GM21576 (cell line): ENCODE results near the gene SWAP70.
A peak's percentile ranks its signal among the peaks of the same experiment; 100 is the strongest.

ENCODE experiments used
- ATAC-seq: cut with Tn5 transposase; IDR thresholded peaks from one replicate; pipeline ENCODE4 v1.9.1; 2021; ENCODE audit warnings: mild to moderate bottlenecking, moderate library complexity; ENCODE audit not compliant: unreplicated experiment

SWAP70 gene

GRCh38 chr11:9651481-9651880 lies 12.4 kb upstream of the SWAP70 start:
- no peak for ATAC-seq

DNA sequence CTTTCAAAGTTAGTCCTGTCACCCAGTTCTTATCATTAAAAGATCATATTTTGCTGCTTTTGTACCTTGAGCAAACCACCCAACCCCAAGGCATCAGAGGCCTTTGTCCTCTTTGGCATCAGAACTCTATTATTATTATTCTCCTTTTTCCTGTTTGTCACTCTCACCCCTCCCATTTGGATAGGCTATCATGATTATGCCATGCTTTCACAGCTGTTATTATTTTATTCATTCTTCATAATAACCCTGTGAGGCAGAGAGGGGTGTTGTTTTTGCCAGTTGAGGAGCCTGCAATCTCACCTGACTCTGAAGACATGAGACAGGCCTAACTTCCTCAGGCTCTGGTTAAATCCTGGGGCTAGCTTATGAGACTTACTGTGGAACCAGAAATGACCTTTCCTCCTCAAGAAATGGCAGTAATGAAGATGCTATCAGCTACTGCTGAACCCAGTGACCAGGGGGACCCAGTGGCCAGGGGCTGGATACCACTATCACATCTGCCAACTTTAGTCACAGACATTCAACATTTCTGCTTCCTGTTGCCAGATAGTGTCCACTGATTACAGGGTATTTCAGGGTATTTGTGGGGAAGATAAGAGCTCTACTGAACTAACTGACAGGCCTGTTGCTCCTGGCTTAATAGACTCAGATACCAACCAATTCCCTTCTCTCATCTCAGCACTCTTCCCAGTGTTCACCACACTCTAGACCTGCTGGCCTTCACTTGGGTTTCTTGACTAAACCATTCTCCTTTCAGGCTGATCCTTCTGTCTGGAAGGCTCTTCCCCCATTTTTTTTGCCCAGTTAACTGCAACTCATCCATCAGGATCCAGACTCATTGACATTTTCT lies 11.8 kb upstream of the SWAP70 start:
- ATAC-seq: no peak

GRCh38 chr11:9653871-9654270 lies 10.0 kb upstream of the SWAP70 start:
- no peak for ATAC-seq

DNA sequence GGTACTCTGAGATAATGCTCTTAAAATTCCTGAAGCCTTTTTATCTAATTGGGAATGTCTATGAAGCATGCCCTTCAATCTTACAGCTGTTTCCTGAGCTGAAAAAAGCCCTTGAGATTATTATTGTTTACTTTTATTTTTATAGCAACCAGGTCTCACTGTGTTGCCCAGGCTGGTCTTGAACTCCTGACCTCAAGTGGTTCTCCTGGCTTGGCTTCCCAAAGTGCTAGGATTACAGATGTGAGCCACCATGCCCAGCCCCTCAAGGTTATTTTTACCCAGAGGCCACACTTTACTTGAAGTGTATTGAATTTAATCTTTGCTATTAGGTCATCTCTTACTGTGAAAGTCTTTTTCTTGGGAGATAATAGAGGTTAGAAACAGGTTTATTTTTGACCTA lies 7.0 kb upstream of the SWAP70 start:
- no peak for ATAC-seq

DNA sequence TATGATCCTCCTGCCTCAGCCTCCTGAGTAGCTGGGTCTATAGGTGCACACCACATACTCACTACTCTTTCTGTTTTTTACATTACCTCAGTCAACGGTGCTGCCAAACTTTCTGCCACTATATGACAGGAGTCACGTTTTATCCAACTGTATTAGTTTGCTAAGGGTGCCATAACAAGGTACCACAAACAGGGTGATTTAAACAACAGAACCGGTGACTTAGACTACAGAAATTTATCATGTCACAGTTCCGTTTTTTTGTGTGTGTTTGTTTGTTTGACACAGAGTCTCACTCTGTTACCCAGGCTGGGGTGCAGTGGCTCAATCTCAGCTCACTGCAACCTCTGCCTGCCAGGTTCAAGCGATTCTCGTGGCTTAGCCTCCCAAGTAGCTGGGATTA lies 6.3 kb upstream of the SWAP70 start:
- no peak for ATAC-seq

DNA sequence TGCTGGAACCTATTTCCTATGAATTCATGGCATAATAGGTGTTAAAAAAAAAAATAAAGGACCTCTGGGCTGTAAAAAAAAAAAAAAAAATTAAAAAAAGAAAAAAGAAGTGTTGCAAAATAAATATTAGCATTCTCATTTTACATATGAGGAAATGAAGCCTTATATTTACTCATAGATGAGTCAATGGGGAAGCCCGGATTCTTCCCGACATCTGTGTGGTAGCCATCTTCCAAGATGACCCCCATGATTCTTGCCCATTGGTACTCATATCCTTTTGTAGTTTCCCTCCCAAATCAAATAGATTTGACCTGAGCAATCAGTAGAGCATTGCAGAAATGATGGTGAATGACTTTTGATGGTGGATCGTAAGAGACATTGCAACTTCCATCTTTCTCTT lies 3.0 kb upstream of the SWAP70 start:
- ATAC-seq: no peak

GRCh38 chr11:9662273-9662672 lies 1.6 kb upstream of the SWAP70 start:
- no peak for ATAC-seq

- ATAC-seq: peak; percentile 25
Measured at GRCh38 chr11:9664276-9665171, 647 bp downstream of the SWAP70 start.

GRCh38 chr11:9665749-9666148 lies 1.9 kb downstream of the SWAP70 start:
- ATAC-seq: no peak

DNA sequence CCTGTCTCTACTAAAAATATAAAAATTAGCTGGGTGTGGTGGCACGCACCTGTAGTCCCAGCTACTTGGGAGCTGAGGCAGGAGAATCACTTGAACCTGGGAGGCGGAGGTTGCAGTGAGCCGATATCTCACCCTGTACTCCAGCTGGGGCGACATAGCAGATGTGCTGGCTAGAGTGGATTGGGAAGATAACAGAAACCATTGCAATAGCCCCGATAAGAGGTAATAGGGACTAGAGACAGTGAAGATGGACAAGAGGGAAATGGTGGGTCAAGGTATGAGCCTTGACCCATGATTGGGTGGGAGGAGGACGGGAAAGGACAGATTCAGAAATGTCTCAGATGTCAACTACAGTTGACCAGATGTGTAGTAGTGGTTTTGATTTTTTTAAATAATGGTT lies 6.1 kb downstream of the SWAP70 start:
- ATAC-seq: no peak

DNA sequence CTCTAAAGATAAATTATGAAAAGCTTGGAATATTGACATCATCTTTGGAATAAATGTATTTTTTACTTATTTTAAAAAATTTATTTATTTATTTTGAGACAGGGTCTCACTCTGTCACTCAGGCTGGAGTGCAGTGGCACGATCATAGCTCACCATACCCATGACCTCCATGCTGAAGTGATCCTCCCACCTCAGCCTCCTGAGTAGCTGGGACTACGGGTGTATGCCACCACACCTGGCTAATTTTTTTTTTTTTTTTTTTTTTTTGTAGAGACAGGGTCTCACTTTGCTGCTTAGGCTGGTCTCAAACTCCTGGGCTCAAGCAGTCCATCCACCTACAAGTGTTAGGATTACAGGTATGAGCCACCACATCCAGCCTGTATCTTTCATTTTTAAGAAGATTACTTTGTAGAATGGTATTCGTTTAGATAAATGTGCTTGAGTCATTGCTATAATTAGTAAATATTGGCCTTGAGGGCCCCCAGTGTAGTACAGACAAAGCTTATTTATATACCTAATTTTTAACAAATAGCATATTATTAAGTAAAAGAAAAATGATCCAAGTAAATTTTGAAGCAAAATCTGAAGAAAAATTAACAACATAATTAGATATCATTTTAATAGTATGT lies 8.5 kb downstream of the SWAP70 start:
- no peak for ATAC-seq

DNA sequence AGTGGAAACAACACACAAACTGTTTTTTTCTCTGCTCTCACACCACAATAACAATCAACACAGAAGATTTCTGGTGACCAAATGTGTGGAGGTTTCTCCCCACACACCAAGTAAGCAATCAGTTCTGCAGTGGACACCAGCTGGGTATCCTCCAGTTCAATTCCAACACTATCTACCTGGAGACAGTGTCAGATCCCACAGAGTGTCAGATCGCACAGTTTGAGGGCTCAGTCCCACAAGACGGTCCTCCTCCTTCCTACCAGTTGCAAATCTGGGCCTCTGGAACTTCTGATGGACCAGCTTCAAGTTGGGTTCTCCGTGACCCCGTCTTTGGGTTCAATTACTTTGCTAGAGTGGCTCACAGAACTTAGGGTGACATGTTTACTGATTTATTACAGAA lies 9.0 kb downstream of the SWAP70 start:
- ATAC-seq: no peak

- ATAC-seq: no peak
Measured at GRCh38 chr11:9675691-9676090, 11.8 kb downstream of the SWAP70 start.

DNA sequence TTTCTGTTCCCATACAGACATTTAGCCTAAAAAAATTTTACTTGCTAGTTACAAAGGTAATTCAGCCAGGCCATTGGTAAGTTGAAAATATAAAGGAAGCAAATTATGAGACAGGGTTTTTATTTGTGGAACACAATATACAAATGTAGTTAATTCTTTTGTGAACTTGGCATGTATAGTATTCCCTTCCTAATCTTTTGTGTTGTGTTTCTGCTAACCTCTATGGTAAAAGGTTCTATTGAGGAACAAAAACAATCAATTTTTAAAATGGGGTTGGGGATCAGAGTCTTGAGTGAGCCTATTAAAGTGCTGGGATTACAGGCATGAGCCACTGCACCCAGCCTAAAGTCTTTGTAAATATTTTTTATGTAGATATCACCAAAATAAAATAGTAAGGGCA lies 14.1 kb downstream of the SWAP70 start:
- no peak for ATAC-seq

- ATAC-seq: no peak
Measured at GRCh38 chr11:9678576-9678975, 14.7 kb downstream of the SWAP70 start.

GRCh38 chr11:9680028-9680427 lies 16.2 kb downstream of the SWAP70 start:
- ATAC-seq: no peak

- ATAC-seq: no peak
Measured at GRCh38 chr11:9681583-9682372, 17.9 kb downstream of the SWAP70 start.

DNA sequence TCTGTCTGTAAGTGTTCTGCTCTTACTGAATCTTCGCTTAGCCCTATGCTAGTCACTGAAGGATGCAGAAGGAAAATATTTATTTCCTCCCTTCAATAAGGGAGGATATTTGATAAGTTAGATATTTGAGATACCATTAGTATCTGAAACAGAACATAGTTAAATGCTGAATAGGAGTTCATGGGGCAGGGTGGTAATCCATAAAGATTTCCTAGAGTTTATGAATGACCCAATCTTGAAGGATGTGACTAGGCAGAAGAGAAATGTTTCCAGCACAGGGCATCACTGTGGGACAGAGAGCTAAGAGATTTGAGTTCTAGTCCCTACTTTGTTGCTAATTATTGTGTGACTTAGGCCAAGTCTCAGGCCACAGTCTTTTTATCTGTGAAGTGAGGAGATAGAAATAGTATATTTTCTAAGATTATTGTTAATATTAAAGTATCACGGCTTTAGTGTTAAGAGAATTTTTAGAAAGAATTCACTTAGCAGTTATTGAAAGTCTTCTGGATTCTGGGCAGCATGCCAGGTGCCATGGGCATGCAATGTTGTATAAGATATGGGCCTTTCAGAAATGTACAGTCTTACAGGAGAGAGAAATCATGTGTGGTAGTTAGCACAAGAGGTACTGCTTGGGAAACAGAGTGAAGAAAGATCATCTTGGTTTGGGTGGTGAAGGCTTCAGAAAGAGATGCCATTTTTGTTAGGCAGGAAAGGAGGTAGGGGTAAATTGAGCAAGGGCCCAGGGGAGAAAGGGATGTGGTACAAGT lies 24.0 kb downstream of the SWAP70 start:
- ATAC-seq: no peak

- ATAC-seq: peak; percentile 66
Measured at GRCh38 chr11:9688716-9689511, 25.0 kb downstream of the SWAP70 start.
